Fibroblast of mammary gland (primary cell): ENCODE data around the gene PRAMEF27.
"Not testable (repeated sequence)": the region's sequence is repeated elsewhere in the genome, so short reads cannot be mapped to it uniquely, and the experiment has no call there.

Source experiments
- DNase-seq: peaks from one replicate; pipeline ENCODE4 v3.0.0-alpha.2; 2010; ENCODE audit warnings: low read depth
- H3K4me3 ChIP-seq: 2 replicates; pipeline ENCODE4 v1.5.1; 2011; ENCODE audit warnings: low read depth, mild to moderate bottlenecking, low read length, moderate library complexity; ENCODE audit not compliant: control insufficient read depth

The PRAMEF27 gene

DNA sequence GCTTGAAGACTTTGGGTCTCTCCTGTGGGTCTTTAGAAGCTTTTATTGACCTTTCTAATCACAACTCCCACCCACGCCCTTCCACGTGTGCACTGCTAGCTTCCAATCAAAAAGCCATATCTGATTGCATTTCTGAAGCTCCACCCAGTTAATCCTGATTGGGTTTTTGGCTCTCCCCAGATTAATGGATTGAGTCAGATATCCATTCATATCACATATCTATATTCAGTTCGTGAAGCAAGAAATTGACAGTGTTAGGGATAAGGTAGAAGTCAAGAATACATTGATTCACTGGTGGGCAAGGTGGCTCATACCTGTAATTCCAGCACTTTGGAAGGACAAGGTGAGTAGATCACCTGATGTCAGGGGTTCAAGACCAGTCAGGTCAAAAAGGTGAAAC lies at the start of gene PRAMEF27:
Gene PRAMEF27 (minus strand): TSS at position 101 of the 400 bp plus-strand sequence. CDS start 2,916 bp downstream, outside the sequence.
- DNase-seq, H3K4me3 ChIP-seq: not testable (repeated sequence)

DNA sequence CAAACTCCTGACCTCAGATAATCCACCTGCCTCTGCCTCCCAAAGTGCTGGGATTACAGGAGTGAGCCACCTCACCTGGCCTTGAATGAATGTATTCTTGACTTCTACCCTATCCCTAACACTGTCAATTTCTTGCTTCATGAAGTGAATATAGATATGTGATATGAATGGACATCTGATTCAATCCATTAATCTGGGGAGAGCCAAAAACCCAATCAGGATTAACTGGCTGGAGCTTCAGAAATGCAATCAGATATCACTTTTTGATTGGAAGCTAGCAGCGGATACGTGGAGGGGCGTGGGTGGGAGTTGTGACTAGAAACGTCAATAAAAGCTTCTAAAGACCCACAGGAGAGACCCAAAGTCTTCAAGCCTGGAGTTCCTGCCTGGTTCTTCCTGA lies 14.1 kb upstream of the PRAMEF27 start, which contains the start of gene PRAMEF25:
Gene PRAMEF25 (plus strand): TSS at position 301 of the 400 bp plus-strand sequence. CDS start 2,920 bp downstream, outside the sequence.
- DNase-seq, H3K4me3 ChIP-seq: not testable (repeated sequence)

GRCh38 chr1:13019846-13020245 lies 36.5 kb downstream of the PRAMEF27 start:
- not testable (repeated sequence) for H3K4me3 ChIP-seq, DNase-seq

DNA sequence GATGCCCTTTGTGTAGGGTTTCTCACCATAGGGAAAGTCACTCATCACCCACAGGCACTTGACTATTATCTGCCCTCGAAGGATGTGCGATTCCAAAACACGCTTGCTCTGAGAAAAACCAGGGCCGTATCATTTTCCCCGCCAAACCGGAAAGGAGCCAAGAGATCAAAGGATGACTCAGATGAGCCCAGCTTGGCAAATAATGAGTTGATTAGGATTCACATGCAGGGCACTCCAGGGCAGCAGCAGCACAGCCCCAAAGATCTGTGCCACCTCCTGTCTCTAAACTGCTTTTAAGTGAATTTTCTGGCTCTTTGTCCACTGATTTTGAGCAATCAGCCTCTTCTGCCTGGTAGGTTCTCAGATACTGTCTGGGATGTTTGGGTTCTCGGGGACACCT lies 44.4 kb downstream of the PRAMEF27 start:
- DNase-seq, H3K4me3 ChIP-seq: not testable (repeated sequence)

DNA sequence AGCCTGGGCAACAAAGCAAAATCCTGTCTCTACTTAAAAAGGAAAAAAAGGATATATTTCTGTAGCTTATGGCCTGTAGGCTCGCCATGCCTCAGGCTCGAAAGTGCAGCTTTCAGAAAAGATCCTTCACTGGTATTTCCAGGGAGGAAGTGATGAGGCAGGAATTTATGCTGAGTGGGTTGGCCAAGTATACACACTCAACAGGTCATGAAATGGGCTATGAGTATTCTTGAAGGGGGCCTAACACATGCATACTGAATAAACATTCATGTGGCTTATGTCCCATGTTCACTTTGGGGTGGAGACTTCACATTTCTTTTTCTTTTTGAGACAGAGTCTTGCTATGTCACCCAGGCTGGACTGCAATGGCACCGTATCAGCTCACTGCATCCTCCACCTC lies 47.0 kb downstream of the PRAMEF27 start:
- not testable (repeated sequence) for H3K4me3 ChIP-seq, DNase-seq

DNA sequence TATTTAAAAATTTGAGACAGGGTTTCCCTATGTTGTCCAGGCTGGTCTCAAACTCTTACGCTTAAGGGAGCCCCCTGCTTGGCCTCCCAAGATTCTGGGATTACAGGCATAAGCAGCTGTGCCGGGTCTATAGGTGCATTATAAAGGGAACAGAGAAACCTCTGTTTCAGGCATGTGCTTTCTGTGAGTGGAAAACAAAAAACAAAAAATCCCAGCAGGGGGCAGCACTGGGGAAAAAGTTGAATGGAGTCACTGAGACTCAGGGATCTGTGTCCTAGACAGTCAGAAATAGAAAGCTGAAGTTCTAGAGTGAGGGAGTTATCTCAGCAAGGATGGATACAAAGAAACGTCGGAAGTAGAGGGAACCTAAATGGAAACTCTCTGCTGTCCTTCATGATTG lies 50.6 kb downstream of the PRAMEF27 start:
- not testable (repeated sequence) for DNase-seq, H3K4me3 ChIP-seq
